ENCODE results near the gene NGRN.

DNA sequence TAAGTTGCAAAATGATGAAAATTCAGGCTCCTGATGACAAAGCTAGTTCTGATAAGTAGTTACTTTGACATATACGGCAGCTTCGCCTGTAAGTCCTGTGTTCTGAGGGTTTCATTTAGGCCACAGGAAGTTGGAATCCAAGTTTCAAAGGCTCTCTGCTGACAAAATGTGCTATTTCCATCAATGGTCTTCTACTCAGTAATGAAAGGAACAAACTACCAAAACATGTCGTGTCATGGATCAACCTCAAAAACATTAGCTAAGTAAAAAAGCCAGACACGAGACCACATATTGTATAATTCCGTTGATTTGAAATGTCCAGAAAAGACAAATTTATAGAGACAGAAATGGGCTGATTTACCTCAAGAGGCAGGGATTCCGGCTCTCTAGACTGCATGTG is 22.5 kb downstream of the NGRN start:
- TF ChIP-seq TAF1 (IDR thresholded peaks at IDR 0.05; ENCODE audit: borderline replicate concordance, low read depth, low read length) (no peak), POLR2A (IDR thresholded peaks at IDR 0.05; ENCODE audit: low read depth, low read length) (no peak), POLR2AphosphoS5 (IDR thresholded peaks at IDR 0.05; ENCODE audit: low read depth, low read length) (no peak)

All from GM12892 (cell line).